Spleen (tissue), 11 donors: ENCODE results near the gene KRT13. TPM values are rescaled to one million over a fixed set of nuclear protein-coding genes. Genes with fewer than 3 reads are reported as not detected.

Source experiments
- DNase-seq: peaks from one replicate; pipeline ENCODE4 v3.0.0-alpha.2; 2020
- H3K27ac ChIP-seq, 8 donors: fragments of 200-600 bp; sonication (generic) in 7 of 8; 1 replicate in 4 of 8; 2 replicates in 4 of 8; pipeline versions ENCODE4 v1.5.0 to v1.8.0; 2016 to 2021; ENCODE audit warnings: inconsistent platforms in 4 of 8, mild to moderate bottlenecking in 4 of 8, moderate library complexity in 1 of 8
- H3K27me3 ChIP-seq, 7 donors: fragments of 200-600 bp; sonication (generic) in 6 of 7; replicated peaks in 1 of 7; 1 replicate in 4 of 7; 2 replicates in 3 of 7; pipeline versions ENCODE4 v1.5.0 to v1.8.0; 2016 to 2021; ENCODE audit warnings: inconsistent platforms in 3 of 7, mild to moderate bottlenecking in 1 of 7
- H3K36me3 ChIP-seq, 6 donors: fragments of 200-600 bp; sonication (generic) in 5 of 6; 1 replicate in 4 of 6; 2 replicates in 2 of 6; pipeline versions ENCODE4 v1.5.0 to v1.8.0; 2016 to 2021; ENCODE audit warnings: inconsistent platforms in 2 of 6
- H3K4me1 ChIP-seq, 6 donors: fragments of 200-600 bp; sonication (generic) in 5 of 6; 1 replicate in 3 of 6; 2 replicates in 3 of 6; pipeline versions ENCODE4 v1.5.0 to v1.8.0; 2016 to 2021; ENCODE audit warnings: inconsistent platforms in 3 of 6
- H3K4me3 ChIP-seq, 8 donors: fragments of 200-600 bp; sonication (generic) in 7 of 8; 1 replicate in 4 of 8; 2 replicates in 4 of 8; pipeline versions ENCODE4 v1.5.0 to v1.8.0; 2016 to 2021; ENCODE audit warnings: inconsistent platforms in 4 of 8, mild to moderate bottlenecking in 4 of 8, moderate library complexity in 2 of 8
- H3K9me3 ChIP-seq, 8 donors: fragments of 200-600 bp; sonication (generic) in 7 of 8; 1 replicate in 4 of 8; 2 replicates in 4 of 8; pipeline versions ENCODE4 v1.5.0 to v1.8.0; 2016 to 2021; ENCODE audit warnings: inconsistent platforms in 4 of 8
- CTCF ChIP-seq, 11 experiments: fragments of 200-600 bp in 7 of 11; fragments of 450-650 bp in 4 of 11; sonication (generic) in 4 of 11; IDR thresholded peaks in 8 of 11; conservative IDR thresholded peaks in 3 of 11; 1 replicate in 7 of 11; 2 replicates in 4 of 11; pipeline versions ENCODE4 v1.4.0 to v1.8.0; 2016 to 2021; ENCODE audit warnings: antibody characterized with exemption in 11 of 11, inconsistent platforms in 4 of 11, mild to moderate bottlenecking in 1 of 11
- POLR2A ChIP-seq, 3 donors: fragments of 450-650 bp; IDR thresholded peaks; one replicate each; pipeline ENCODE4 v1.5.1; 2017; ENCODE audit warnings: antibody characterized with exemption in 3 of 3, mild to moderate bottlenecking in 1 of 3
- POLR2AphosphoS5 ChIP-seq, 3 donors: sonication (generic); formaldehyde crosslinking; IDR thresholded peaks; one replicate each; pipeline ENCODE4 v1.5.1; 2017; ENCODE audit warnings: antibody characterized with exemption in 3 of 3
- WGBS, 5 donors: extraction: QIAGEN DNeasy Blood & Tissue Kit in 3 of 5; methylation state at CpG; one replicate each; pipeline versions ENCODE4 v1.1.5 to v1.1.7; 2013 to 2018; 5-methylcytosine and 5-hydroxymethylcytosine counted together
- intact Hi-C: fragments of 100-400 bp; cut with DNase I; formaldehyde crosslinking; loops from one replicate; pipeline ENCODE4 v1.15.0; 2023; ENCODE audit warnings: low total_unique reads
- polyA plus RNA-seq, 3 donors: library from polyadenylated mRNA; stranded (reverse); fragments of 200-250 nt; gene quantifications; one replicate each; pipeline ENCODE4 v1.2.1, GENCODE V29; 2013
- total RNA-seq, 7 donors: library from RNA; depleted of rRNA in 3 of 7; stranded (reverse); fragments of >200 nt in 3 of 7; fragmentation: NEBNext Ultra II Directional in 4 of 7; extraction: Animal tissue kit (Norgen Biotek cat#: 25700) in 4 of 7; gene quantifications; one replicate each; pipeline versions ENCODE4 v1.1.0 to v1.2.1, GENCODE V29; 2016 to 2021
- donor health status: healthy with polysubstance abuse.
- donor health status: DM: no; HTN: no; CAD: no; lungs with moderate emphysema.
- donor health status: DM: no; HTN: no; CAD: no.
- donor health status: Bipolar disorder and iron deficiency.
- donor health status: healthy.
- donor health status: DM: no; HTN: no; CAD: no.
- donor health status: DM: yes; HTN: yes; CAD: no.

KRT13 gene
- total and polyA plus RNA-seq, 10 donors: 1.6 to 26.4 (median 3.8) TPM; not detected in 7

- H3K4me3 ChIP-seq: no peak overlapping the region
- DNase-seq: no peak
- 68 to 83% (median 72%) methylated on average over 2 of the region's 2 CpGs for WGBS, 5 donors
- peaks cover 0 to 32% (median 14%) of the 10 kb centered on the region in 6 donors for H3K4me1 ChIP-seq
- intact Hi-C loops: no loop called here
- no peaks in the 10 kb centered on the region for H3K36me3 ChIP-seq
- TF ChIP-seq CTCF (IDR thresholded peaks at IDR 0.05 in 8 of 11, conservative IDR thresholded peaks at IDR 0.05 in 3 of 11) (no peak), POLR2AphosphoS5 (IDR thresholded peaks at IDR 0.05) (no peak)
- H3K27ac ChIP-seq: peak overlapping the region in 2 of 8 donors; percentile 48 to 67
- H3K27me3 ChIP-seq: peaks cover 0 to 14% (median 0%) of the 10 kb centered on the region in 7 donors
- no peaks in the 10 kb centered on the region for H3K9me3 ChIP-seq
Observed at GRCh38 chr17:41491476-41491875, 13.9 kb downstream of the KRT13 start.

- WGBS, 5 donors: 57 to 70% (median 66%) methylated on average over 10 of the region's 10 CpGs
Observed at GRCh38 chr17:41490000-41490990, 15.1 kb downstream of the KRT13 start.

GRCh38 chr17:41489531-41489930 lies 15.9 kb downstream of the KRT13 start, which contains the start of gene KRT36:
KRT36 (minus strand) TSS chr17:41489910; CDS start chr17:41489864, 46 bp downstream.
- Histone ChIP-seq H3K27me3 (peaks cover 0 to 19% (median 0%) of the 10 kb centered on the region in 7 donors), H3K9me3 (no peaks in the 10 kb centered on the region), H3K4me1 (peaks cover 0 to 33% (median 12%) of the 10 kb centered on the region in 6 donors), H3K4me3 (no peak within 1 kb of the TSS), H3K36me3 (no peaks in the 10 kb centered on the region), H3K27ac (peak within 1 kb of the TSS in 3 of 8 donors; percentile 4 to 54 (median 48))
- no peak for DNase-seq
- TF ChIP-seq POLR2AphosphoS5 (IDR thresholded peaks at IDR 0.05): no peak
- TF ChIP-seq CTCF (IDR thresholded peaks at IDR 0.05 in 8 of 11, conservative IDR thresholded peaks at IDR 0.05 in 3 of 11): no peak
- TF ChIP-seq POLR2A (IDR thresholded peaks at IDR 0.05): no peak
- intact Hi-C loops: no loop called here
- 92 to 98% (median 95%) methylated on average over 12 of the region's 12 CpGs for WGBS, 5 donors

More at GRCh38 chr17:41490000-41490990, 15.1 kb downstream of the KRT13 start:
- Histone ChIP-seq H3K4me3 (no peak overlapping the region), H3K4me1 (peaks cover 0 to 27% (median 12%) of the 10 kb centered on the region in 6 donors), H3K9me3 (no peaks in the 10 kb centered on the region), H3K27me3 (peaks cover 0 to 19% (median 0%) of the 10 kb centered on the region in 7 donors), H3K36me3 (no peaks in the 10 kb centered on the region), H3K27ac (peak overlapping the region in 3 of 8 donors; percentile 4 to 54 (median 48))
- intact Hi-C loops: no loop called here
- no peak for DNase-seq
- no peak for TF ChIP-seq POLR2AphosphoS5 (IDR thresholded peaks at IDR 0.05)
- no peak for TF ChIP-seq POLR2A (IDR thresholded peaks at IDR 0.05)
- no peak for TF ChIP-seq CTCF (IDR thresholded peaks at IDR 0.05 in 8 of 11, conservative IDR thresholded peaks at IDR 0.05 in 3 of 11)
